HG03460 (cell line): Measurements from ENCODE around the gene KIF1A.

Experiments
- ATAC-seq: cut with Tn5 transposase; IDR thresholded peaks from one replicate; pipeline ENCODE4 v1.9.1; 2021; ENCODE audit not compliant: unreplicated experiment

Gene KIF1A

DNA sequence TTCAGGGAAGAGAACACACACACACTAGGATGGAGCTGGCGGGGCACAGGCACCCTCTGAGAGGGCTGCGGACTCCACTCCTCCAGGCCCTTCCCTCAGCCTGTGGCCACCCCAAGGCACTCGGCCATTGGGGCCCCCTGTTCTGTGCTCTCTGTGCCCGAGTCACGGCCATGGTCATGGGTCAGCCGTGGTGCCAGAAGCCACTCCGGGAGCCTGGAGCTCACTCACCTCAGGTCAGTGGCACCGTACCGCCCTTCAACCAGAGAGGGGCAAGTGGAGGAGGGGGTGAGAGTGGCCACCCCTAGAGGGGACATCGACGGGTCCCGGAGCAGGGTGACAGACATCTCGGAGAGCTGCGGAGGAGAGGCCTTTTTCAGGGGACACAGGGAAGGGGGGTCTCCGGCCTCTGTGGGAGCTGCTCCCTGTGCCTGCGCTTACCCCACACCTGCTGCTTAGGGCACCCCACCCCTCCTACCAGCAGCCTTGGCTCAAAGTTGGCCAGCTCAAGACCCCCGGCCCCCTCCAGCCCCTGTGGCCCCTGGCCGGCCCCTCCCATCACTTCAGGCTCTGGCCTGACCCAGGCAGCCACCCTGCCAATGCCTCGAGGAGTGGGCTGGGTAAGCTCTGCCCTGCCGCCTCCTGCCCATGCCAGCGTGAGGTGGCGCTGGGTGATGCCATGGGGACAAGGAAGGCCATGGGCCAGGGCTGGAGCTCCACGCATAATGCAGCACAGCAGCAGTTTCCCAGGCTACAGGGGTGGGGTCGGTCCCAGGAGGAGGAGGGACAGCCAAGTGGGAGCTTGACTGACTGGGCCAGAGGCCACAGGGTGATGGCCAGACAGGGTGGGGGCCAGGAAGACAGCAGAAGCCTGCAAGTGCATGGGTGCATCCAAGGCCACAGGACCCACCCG, 99.1 kb downstream of the KIF1A start:
- no peak for ATAC-seq

DNA sequence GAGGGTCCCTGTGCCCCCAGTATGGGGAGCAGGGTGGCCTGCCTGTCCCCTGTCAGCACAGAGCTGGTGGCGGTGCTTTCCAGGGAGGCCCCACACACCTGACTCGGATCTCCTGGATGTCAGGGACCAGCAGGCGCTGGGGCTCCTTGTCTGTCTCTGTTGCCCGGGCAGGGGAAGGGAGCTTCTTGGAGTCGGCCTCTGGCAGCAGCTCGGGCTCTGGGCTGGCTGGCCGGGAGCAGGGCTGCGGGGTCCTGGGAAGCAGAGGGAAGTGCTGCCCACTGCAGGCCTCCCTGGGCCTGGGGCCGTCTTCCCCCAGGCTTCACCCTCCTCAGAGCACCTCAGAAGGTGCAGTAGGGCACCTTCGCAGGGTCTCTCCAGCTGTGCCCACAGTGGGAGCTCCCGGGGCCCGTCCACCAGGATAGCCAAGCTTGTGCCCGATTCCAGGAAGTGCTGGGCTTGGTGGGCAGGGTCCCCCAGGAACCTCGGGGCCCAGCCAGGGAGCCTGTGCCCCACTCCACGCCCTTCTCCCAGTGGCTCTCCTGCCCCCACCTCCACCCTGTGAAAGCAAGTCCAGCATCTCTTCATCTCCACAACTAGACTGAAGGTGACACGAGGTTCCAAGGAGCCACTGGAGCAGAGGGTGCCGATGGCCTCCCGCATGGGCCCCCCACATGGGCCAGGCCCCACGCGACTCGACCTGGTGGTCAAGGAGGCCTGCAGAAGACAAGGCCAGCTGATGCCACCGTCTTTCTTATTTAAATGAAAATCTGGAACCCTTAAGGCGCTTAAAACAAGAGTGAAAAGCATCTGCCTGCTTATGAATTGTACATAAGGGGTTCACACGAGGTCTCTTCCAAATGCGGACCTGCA, 100.1 kb downstream of the KIF1A start:
- ATAC-seq = no peak

DNA sequence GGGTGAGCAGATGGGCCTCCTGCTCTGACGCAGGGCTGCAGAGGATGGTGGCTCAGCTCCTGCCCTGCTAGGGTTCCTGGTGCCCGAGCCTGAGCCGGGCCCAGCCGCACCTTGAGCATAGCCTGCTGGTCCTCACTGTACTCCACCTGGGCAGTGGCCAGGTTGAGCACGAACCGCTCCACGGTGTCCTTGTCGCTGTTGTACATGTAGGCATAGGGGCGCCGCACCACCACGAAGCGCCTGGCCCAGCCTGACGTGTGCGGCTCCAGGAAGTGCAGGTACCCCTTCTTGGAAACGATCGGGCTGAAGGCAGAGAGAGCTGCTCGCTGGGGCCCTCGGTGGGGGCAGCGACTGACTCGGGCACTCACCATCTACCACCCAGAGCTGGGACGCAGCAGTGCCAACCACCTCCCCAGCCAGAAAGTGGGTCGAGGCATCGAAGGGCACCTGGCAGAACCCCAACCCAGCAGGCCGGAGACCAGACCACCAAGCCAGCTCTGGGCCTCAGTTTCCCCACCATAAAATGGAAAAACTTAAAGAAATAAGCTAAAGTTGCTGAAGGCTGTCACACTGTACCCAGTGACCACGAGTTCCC, 101.0 kb downstream of the KIF1A start:
- ATAC-seq = no peak

DNA sequence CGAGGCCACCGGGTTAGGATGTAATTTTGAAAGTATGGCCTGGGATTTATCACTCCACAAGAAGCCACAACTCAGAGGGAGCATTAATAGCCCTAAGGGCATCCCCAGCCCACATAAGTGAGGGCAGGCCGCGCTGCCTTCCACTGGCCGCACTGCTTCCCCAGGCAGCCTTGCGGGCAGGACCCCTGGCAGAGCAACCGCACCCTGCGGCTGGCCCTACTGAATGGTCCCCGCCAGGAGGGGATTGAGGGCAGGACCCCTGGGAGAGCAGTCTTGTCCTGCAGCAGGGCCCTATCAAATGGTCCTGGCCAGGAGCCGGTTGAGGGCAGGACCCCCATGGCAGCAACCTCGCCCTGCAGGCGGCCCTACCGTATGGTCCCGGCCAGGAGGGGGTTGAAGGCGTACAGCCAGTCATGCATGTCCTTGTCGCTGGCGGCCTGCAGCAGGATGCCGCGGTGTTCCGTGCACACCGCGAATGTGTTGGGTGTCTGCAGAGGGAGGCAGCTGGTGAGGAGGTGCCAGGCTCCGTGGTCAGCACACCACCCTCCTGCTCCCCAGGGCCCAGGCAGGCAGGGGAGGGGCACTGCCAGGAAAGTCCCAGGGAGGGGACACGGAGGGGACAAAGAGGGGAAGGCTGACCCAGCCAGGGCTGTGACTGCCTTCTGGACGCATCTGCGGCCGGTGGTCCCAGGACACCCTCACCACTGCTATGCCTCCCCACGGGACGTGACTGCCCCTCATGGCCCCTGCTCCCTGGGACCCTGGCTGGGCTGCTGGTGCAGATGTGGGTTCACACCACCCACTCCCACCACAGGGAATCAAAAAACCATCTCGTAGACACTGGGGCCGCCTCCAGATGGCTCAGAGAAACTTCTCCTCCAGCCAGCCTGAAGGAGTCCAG, 102.1 kb downstream of the KIF1A start:
- no peak for ATAC-seq

DNA sequence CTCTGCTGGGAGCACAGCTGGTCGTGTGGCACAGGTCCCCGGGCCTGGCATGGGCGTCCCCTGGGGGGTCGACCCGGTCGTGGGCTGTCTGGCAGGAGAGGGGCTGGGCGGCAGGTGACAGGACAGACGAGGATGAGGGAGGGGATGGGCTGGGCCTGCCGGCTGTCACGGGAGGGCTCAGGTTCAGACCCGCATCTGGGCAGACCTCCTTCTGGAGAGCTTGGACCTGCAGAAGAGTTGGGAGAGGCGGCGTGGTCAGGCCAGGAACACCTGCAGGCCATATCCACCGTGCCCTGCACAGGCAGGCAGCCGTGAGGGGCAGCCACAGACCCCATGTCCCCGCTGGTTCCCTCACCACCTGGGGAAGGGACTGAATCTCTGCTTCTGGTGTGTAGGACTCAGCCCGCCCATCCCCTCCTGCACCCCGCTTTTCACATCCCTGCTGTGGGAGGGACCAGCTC, 102.8 kb downstream of the KIF1A start:
- ATAC-seq = no peak

DNA sequence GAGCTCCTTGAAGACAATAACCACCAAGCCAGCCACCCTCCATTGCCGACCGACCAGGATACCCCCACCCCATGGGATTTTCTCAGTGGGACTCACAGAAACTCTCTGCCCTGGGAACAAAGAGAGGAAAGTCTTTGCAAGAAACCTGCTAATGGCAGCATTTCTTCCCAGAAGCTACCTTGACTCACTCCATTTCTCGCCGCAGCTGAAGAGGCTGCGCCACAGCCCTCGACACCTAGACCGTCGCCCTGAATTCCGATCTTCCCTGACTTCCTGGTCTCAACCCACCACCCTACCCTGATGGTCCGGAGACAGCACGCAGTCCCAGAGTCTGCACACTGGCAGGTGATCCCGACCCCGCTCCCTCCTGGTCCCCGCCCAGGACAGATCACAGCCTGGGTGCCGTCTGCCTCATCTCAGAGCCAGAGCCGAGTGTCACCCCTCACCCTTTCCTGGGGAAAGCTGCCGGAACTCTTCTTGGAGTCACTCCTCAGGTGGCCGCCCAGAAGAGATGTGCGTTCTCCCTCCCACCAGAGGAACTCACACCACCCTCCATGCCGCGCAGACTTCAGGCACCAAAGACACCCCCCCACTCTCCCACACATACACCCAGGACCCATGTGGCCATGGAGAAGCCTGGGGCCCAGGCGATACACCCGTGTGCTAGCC, 103.8 kb downstream of the KIF1A start:
- ATAC-seq = no peak

DNA sequence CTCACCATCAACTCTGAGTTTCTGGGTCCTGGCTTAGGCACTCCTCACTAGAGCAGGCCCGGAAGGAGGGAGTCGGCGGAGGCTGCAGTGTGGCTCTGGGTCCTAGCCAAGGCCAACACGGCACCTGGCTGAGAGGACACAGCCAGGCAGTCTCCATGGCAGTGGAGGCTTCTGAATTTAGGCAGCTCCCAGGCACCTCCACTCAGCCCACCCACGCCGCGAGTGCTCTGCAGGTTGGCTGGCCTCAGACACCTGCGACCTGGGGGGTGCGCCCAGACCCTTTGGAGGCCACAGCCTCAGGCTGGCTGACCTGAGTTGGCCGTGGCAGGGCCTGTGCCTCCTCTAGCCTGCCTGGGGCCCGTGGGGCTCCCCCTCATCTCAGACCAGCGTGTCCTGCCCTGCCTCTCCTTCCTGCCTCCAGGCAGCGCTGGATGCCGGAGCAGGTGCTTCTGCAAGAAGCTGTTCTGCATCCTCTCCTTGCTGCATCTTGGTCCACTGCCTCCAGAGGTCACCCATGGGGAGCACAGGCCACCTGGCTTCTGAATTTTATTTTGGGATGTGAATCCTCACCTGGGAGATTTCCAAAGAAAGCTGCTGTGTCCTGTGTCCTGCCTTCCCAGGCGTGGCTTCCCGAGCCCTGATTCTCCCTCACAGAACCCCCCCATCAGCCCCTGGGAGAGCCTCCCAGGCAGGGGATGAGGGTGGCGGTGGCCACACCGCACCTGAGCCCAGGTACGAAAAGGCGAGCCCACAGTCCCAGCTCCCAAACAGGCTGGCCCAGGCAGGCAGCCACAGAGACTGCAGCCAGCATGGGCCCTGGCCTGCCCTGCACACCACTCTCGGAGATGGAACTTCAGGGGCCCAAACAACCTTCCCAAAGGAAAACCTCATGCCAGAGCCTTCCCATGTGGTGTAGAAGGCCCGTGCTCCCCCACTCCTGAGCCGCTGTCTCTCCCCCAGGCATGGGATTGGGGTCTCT, 105.0 kb downstream of the KIF1A start:
- ATAC-seq = no peak

DNA sequence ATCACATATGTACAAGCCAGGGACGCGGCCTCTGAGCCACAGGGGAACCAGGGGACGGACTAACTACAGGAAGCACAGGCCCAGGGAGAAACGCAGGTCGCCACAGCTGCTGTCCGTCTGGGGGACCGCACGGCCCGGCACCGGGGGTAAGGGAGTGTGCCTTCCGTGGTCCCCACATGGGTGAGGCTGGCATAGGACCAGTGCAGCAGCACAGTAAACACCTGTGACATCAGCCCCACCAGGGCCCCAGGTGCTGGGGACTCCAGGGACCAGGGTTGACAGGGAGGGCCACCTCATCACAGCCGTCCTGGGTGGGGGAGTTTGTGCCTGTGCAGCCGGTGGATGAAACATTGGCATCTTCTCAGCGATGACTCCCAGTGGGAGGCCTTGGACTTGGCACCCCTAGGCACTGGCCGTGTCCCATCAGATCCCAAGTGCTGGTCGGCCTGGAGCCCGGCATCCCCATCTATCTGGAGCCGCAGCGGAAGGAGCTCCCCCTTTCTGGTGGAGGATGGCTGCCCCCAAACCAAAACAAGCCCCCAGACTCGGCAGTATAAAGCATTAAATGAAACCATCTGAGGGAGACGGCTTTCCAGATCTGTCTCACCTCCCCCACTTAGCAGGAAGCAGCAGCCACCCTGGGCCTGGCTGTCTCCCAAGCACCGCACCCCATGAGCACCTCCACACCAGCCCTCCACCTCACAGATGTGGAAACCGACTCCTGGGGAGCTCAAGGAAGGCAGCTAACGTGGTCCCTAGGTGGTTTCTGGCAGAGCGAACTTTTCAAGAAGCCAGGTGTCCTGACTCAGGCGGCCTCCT, 105.9 kb downstream of the KIF1A start:
- no peak for ATAC-seq

DNA sequence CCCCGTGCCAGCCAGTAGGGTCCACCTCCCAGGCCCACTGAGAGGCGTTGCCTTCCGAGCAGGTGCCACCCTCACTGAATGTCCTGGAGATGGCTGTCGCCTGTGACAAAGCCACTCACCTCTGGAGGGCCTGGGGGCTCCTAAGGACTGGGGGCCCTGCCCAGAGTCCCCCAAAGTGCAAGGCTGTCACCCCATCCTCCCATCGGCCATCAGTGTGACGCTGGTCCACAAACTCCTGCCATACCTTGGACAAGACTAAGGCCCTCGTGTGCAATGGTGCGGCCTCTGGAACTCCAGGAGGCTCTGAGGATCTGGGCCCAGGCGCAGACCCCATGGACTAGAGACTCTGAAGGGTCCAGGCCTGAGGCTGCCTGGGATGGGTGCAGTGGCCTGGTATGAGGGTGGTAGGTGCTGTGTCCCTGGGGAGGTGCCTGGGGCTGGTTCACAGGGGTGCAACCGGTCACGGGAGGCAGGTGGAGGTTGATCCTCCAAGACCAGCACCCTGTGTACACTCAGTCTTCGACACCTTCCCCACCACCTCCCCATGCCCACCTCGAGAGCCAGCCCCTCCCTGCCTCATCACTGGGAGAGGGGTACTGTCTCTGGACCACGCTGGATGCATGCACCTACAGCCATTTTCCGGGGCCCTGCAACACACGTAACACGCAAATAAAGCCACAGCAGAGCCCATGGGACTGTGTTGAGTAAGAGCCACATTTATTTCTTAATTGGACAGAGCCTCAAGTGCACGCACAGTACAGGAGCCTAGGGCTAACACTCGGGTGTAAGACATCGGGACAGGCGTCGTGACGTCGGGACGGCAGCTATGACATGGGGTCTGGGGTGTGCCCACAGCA, 106.7 kb downstream of the KIF1A start:
- no peak for ATAC-seq

DNA sequence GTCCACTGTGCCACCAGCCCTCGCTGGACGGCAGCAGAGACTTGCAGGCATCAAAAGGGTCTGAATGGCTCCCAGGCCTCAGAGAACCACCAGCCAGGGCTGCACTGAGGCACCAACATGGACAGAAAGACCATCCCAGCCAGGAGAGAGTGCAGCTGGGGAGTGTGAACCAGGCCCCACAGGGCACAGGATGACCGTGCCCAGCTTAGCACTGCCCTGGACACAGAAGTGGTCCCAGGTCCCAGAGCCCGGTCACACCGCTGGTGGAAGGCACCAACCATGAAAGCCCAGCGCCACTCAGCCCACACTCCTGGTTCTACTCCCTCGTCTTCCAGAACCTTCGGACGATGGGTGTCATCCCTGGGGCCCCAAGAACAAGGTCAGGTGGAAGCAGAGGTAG, 107.9 kb downstream of the KIF1A start:
- ATAC-seq = no peak

DNA sequence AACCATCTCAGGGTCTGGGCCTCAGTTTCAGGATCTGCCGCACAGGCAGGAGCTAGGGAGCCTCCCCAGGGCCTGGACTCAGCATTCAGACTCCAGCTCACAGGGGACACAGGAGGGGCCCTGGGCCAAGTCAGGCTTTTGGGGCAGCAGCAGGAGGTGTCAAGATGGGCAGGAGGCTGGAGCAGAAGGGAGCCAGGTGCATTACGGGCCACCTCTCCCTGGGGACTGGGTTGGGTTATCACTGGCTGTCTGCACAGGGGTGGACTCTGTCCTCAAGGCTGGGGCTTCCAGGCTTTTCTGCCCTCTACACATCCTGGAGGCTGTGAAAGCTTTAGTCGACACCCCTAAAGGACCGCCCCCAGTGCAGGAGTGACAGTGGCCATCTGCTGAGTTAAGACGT, 108.3 kb downstream of the KIF1A start:
- no peak for ATAC-seq

DNA sequence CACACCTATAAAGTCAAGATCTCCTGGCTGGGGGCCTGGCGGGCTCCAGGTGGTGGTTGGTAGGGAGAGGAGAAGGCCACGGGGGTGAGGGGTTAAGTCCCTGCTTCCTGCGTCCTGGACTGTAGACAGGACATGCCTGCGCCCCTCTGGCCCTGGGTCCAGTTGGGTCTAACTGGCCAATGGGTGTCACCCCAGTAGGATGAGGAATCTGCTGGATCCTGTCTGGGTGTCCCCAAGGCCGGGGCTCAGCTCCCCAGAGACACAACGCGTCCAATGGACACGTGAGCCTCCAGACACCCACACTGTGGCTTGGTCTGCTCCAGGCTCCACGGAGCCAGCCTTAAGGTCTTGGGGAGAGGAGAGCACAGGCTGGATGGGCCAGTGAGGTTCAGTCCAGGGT, 108.7 kb downstream of the KIF1A start:
- no peak for ATAC-seq

DNA sequence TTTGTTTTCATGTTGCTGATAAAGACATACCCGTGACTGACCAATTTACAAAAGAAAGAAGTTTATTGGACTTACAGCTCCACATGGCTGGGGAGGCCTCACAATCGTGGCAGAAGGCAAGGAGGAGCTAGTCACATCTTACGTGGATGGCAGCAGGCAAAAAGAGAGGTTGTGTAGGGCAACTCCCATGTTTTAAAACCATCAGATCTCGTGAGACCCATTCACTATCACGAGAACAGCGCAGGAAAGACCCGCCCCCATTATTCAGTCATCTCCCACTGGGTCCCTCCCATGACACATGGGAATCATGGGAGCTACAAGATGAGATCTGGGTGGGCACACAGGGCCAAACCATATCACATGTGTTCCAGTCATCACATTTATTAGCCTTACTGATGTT, 111.6 kb downstream of the KIF1A start:
- ATAC-seq = no peak

DNA sequence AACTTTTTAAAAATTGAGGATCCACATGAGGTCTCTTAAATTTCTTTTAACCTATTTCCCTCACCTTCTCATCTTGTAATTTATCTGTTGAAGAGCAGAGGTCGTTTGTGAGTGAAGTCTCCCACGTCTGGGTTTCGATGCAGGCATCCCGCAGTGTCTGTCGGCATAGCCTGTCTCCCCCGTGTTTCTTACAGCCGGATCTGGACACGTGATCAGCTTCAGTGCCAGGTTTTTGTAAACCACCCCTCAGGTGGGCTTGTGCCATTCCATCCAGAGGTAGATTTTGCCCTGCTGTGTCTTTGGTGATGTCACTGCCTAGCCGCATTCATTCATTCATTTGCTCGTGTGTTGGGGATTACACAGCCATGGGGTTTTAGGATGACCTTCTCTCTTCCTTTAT, 112.2 kb downstream of the KIF1A start:
- no peak for ATAC-seq

DNA sequence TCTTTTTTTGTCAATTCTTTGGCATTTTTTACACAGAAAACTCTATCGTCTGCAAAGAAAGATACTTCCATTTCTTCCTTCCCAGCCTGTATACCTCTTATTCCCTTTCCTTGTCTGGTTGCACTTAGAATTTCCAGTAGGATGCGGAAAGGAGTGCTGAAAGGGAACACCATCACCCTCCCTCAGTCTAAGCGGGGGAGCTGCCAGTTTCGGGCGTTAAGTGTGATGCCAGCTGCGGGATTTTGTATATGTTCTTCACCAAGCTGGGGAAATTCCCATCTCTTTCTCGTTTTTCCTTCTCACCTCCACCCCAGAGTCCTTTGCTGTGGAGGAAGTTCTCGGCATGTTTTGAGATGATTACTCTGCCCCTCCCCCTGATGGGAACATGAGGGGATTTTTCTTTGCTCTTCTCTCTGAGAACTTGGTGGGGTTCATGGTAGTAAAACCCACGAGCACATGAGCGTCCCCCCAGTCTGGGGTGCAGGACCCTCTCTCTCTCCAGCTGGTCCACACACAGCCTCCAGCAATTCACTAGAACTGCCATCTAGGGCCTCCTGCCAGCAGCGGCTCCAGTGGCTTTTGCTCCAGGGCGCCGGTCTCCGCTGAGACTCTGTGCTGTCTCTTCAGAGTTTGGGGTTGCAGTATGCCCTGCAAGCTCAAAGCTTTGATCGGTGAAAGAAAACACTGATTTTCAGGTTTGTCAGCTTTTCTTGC, 112.8 kb downstream of the KIF1A start:
- no peak for ATAC-seq

DNA sequence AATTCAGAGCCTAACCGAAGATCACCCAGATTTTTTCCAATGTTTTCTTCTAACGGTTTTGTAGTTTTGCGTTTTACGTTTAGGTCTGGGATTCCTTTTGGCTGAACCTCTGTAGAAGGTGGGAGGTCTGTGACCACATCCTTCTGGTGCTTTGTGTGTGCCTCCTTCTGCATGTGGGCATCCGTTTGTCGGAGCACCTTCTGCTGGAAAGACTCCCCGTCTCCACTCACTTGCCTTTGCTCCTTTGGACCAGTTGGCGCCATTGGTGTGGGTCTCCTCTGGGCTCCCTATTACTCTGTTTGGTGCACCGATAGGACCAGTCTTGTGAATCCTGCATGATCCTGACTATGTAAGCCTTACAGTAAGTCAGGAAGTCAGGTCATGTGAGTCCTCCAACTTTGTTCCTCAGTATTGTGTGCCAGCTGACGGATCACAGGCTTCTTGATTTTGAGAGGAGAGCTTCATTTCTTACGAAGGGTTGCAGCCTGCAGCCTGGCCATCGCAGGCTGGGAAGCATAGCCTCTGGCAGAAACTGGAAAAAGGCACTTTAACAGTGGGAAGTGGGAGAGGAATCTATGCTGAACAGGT, 114.7 kb downstream of the KIF1A start:
- ATAC-seq = no peak
